ENCODE data around the gene LIMS2.

LIMS2 gene

GRCh38 chr2:127624756-127625571 lies 50.4 kb downstream of the LIMS2 start:
- no peaks in the 10 kb centered on the region for H3K4me1 ChIP-seq (ENCODE audit: low read length)
- no peak overlapping the region for H3K27ac ChIP-seq (ENCODE audit: low read length)
- H3K4me2 ChIP-seq (ENCODE audit: low read length), result no peak overlapping the region

GRCh38 chr2:127624320-127624755 lies 51.0 kb downstream of the LIMS2 start:
- TF ChIP-seq CTCF (IDR thresholded peaks at IDR 0.05; ENCODE audit: low read depth, low read length), result no peak
- TF ChIP-seq EZH2phosphoT487 (IDR thresholded peaks at IDR 0.05; ENCODE audit: low read depth), result no peak
- Histone ChIP-seq H3K4me3 (ENCODE audit: low read length) (no peak overlapping the region), H2AFZ (ENCODE audit: low read depth, low read length) (no peak overlapping the region), H3K27me3 (ENCODE audit: low read depth, low read length) (no peaks in the 10 kb centered on the region), H3K9ac (ENCODE audit: low read length) (no peak overlapping the region), H3K4me1 (ENCODE audit: low read length) (no peaks in the 10 kb centered on the region), H3K4me2 (ENCODE audit: low read length) (no peak overlapping the region), H3K36me3 (replicated peaks; ENCODE audit: low read depth, low read length) (no peaks in the 10 kb centered on the region), H4K20me1 (ENCODE audit: insufficient read depth, low read length) (no peaks in the 10 kb centered on the region), H3K9me3 (ENCODE audit: insufficient read depth, low read length) (no peaks in the 10 kb centered on the region), H3K27ac (ENCODE audit: low read length) (no peak overlapping the region), H3K79me2 (ENCODE audit: low read length) (no peaks in the 10 kb centered on the region)

More at GRCh38 chr2:127624756-127625571, 50.4 kb downstream of the LIMS2 start:
- no peaks in the 10 kb centered on the region for H3K79me2 ChIP-seq (ENCODE audit: low read length)
- H2AFZ ChIP-seq (ENCODE audit: low read depth, low read length), result peak overlapping the region; percentile 54; the same call in 1 of the 2 replicates
- no peak overlapping the region for H3K4me3 ChIP-seq (ENCODE audit: low read length)
- no peak for TF ChIP-seq CTCF (IDR thresholded peaks at IDR 0.05; ENCODE audit: low read depth, low read length)
- no peak for TF ChIP-seq EZH2phosphoT487 (IDR thresholded peaks at IDR 0.05; ENCODE audit: low read depth)
- no peaks in the 10 kb centered on the region for H3K27me3 ChIP-seq (ENCODE audit: low read depth, low read length)
- H3K9me3 ChIP-seq (ENCODE audit: insufficient read depth, low read length), result no peaks in the 10 kb centered on the region
- no peak overlapping the region for H3K9ac ChIP-seq (ENCODE audit: low read length)
- H4K20me1 ChIP-seq (ENCODE audit: insufficient read depth, low read length), result no peaks in the 10 kb centered on the region
- H3K36me3 ChIP-seq (replicated peaks; ENCODE audit: low read depth, low read length), result no peaks in the 10 kb centered on the region

- H4K20me1 ChIP-seq (ENCODE audit: insufficient read depth, low read length), result no peaks in the 10 kb centered on the region
- H3K36me3 ChIP-seq (replicated peaks; ENCODE audit: low read depth, low read length), result no peaks in the 10 kb centered on the region
- H3K9me3 ChIP-seq (ENCODE audit: insufficient read depth, low read length), result no peaks in the 10 kb centered on the region
- TF ChIP-seq EZH2phosphoT487 (IDR thresholded peaks at IDR 0.05; ENCODE audit: low read depth) (no peak), CTCF (IDR thresholded peaks at IDR 0.05; ENCODE audit: low read depth, low read length) (no peak)
- no peak overlapping the region for H3K9ac ChIP-seq (ENCODE audit: low read length)
- H3K79me2 ChIP-seq (ENCODE audit: low read length), result no peaks in the 10 kb centered on the region
- no peaks in the 10 kb centered on the region for H3K4me1 ChIP-seq (ENCODE audit: low read length)
- no peak overlapping the region for H3K4me3 ChIP-seq (ENCODE audit: low read length)
- no peaks in the 10 kb centered on the region for H3K27me3 ChIP-seq (ENCODE audit: low read depth, low read length)
- H2AFZ ChIP-seq (ENCODE audit: low read depth, low read length), result no peak overlapping the region
- H3K4me2 ChIP-seq (ENCODE audit: low read length), result no peak overlapping the region
- H3K27ac ChIP-seq (ENCODE audit: low read length), result no peak overlapping the region
Observed at GRCh38 chr2:127623388-127624319, 51.7 kb downstream of the LIMS2 start.

Data from OCI-LY3 (cell line).